ENCODE data around the gene CTIF.

Gene CTIF

GRCh38 chr18:48514786-48515185 is 24.0 kb upstream of the CTIF start:
- TF ChIP-seq POLR2AphosphoS5 (IDR thresholded peaks at IDR 0.05; ENCODE audit: borderline replicate concordance, low read depth, low read length) (no peak), FOXP2 (optimal IDR thresholded peaks at IDR 0.05; ENCODE audit: control extremely low read depth, extremely low read length, insufficient read depth) (no peak)
- no peak overlapping the region for H3K4me3 ChIP-seq
- H3K36me3 ChIP-seq (ENCODE audit: insufficient read depth, low read length), result no peaks in the 10 kb centered on the region
- H3K9me3 ChIP-seq (ENCODE audit: low read depth, low read length), result no peaks in the 10 kb centered on the region
- no peak for DNase-seq (ENCODE audit: low read depth, low spot score)
- no peak overlapping the region for H3K9ac ChIP-seq (ENCODE audit: insufficient read length)
- H3K27ac ChIP-seq, result no peak overlapping the region

DNA sequence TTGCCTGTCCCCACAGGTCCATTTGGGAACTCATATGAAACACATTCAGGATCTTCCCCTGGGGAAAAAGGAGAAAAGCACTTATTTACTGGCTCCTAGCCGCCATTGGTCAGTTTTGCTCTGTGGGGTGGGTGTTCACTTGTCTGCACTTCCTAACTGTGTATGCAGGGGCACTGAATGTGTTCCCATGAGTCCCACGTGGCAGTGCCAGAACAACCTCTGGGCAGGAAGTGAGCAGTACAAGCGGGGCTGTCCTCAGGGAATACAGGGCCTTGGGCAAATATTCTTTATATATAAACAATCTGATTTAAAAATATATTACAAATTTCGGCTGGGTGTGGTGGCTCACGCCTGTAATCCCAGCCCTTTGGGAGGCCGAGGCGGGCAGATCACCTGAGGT is 21.8 kb upstream of the CTIF start:
- Histone ChIP-seq H3K4me3 (no peak overlapping the region), H3K27ac (no peak overlapping the region), H3K36me3 (ENCODE audit: insufficient read depth, low read length) (no peaks in the 10 kb centered on the region), H3K9ac (ENCODE audit: insufficient read length) (no peak overlapping the region), H3K9me3 (ENCODE audit: low read depth, low read length) (no peaks in the 10 kb centered on the region)
- DNase-seq (ENCODE audit: low read depth, low spot score), result no peak
- TF ChIP-seq POLR2AphosphoS5 (IDR thresholded peaks at IDR 0.05; ENCODE audit: borderline replicate concordance, low read depth, low read length) (no peak), EZH2 (IDR thresholded peaks at IDR 0.05) (no peak), FOXP2 (optimal IDR thresholded peaks at IDR 0.05; ENCODE audit: control extremely low read depth, extremely low read length, insufficient read depth) (no peak)

DNA sequence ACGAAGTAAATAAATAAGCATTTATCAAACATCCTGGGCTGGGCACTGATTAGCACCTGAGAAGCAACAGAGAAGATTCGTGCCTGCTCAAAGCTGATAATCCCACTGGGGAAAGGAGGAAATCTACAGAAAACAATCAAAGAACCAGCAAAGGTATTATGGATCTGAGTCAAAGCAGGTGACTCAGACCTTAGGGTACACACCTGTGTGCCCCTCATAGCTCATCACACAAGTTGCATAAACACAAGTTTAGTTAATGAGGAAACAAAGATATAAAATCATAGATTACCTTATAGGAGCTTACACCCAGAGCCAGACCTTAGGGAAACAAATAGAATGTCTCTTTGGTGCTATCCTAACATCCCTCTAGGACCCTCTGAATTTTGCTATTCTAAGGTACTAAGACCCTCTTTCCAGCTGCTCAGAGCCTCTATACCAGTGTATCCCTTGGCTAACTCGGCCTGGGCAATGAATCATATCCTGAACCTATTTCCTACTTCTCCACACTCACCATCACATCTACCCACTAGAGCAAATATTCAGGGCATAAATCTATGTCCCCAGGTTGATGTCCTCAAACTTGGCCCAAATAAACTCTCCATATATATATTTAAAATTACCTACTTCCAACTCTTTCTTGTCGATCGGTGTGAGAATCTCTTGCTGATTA is 19.3 kb upstream of the CTIF start:
- Histone ChIP-seq H3K36me3 (ENCODE audit: insufficient read depth, low read length) (no peaks in the 10 kb centered on the region), H3K9ac (ENCODE audit: insufficient read length) (no peak overlapping the region), H3K27ac (no peak overlapping the region), H3K4me3 (no peak overlapping the region), H3K9me3 (ENCODE audit: low read depth, low read length) (no peaks in the 10 kb centered on the region)
- TF ChIP-seq FOXP2 (optimal IDR thresholded peaks at IDR 0.05; ENCODE audit: control extremely low read depth, extremely low read length, insufficient read depth), result no peak
- TF ChIP-seq POLR2AphosphoS5 (IDR thresholded peaks at IDR 0.05; ENCODE audit: borderline replicate concordance, low read depth, low read length), result no peak
- no peak for TF ChIP-seq EZH2 (IDR thresholded peaks at IDR 0.05)
- DNase-seq (ENCODE audit: low read depth, low spot score), result no peak

GRCh38 chr18:48521723-48522122 is 17.1 kb upstream of the CTIF start:
- Histone ChIP-seq H3K36me3 (ENCODE audit: insufficient read depth, low read length) (no peaks in the 10 kb centered on the region), H3K4me3 (no peak overlapping the region), H3K27ac (no peak overlapping the region), H3K9ac (ENCODE audit: insufficient read length) (no peak overlapping the region), H3K9me3 (ENCODE audit: low read depth, low read length) (no peaks in the 10 kb centered on the region)
- TF ChIP-seq EZH2 (IDR thresholded peaks at IDR 0.05) (no peak), FOXP2 (optimal IDR thresholded peaks at IDR 0.05; ENCODE audit: control extremely low read depth, extremely low read length, insufficient read depth) (no peak), POLR2AphosphoS5 (IDR thresholded peaks at IDR 0.05; ENCODE audit: borderline replicate concordance, low read depth, low read length) (no peak)
- DNase-seq (ENCODE audit: low read depth, low spot score), result no peak

DNA sequence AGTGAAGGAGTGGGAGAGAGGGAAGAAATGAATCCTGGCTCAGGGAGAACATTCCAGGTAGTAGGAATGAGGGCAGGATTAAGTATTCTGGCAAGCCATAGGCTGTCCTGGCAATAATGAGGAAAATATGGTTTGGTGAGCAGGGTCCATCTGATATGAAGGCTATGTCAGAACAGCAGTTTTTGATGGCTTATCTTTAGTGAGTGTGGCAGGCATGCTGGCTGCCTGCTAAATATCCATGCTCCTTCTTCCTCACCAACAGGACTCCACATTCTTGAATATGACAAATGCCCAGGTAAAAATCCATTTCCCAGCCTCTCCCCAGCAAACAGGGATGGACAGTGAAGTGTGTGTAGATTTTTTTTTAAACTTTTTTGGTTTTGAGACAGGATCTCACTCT is 13.2 kb upstream of the CTIF start:
- H3K9ac ChIP-seq (ENCODE audit: insufficient read length), result no peak overlapping the region
- no peaks in the 10 kb centered on the region for H3K36me3 ChIP-seq (ENCODE audit: insufficient read depth, low read length)
- H3K9me3 ChIP-seq (ENCODE audit: low read depth, low read length), result no peaks in the 10 kb centered on the region
- no peak overlapping the region for H3K27ac ChIP-seq
- H3K4me3 ChIP-seq, result no peak overlapping the region
- DNase-seq (ENCODE audit: low read depth, low spot score), result no peak
- TF ChIP-seq POLR2AphosphoS5 (IDR thresholded peaks at IDR 0.05; ENCODE audit: borderline replicate concordance, low read depth, low read length) (no peak), EZH2 (IDR thresholded peaks at IDR 0.05) (no peak), FOXP2 (optimal IDR thresholded peaks at IDR 0.05; ENCODE audit: control extremely low read depth, extremely low read length, insufficient read depth) (no peak)

DNA sequence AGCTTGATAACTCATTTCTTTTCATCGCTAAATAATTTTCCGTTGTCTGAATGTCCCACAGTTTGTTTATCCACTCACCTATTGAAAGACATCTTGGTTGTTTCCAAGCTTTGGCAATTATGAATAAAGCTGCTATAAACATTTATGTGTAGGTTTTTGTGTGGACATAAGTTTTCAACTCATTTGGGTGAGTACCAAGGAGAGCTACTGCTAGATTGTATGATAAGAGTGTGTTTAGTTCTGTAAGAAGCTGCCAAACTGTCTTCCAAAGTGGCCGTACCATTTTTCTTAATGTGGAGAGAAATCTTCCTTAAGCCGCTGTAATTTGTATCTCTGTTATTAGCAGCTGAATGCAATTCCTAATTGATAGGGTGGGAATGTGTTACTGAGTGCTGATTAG is 11.4 kb upstream of the CTIF start:
- H3K4me3 ChIP-seq, result no peak overlapping the region
- no peak for TF ChIP-seq FOXP2 (optimal IDR thresholded peaks at IDR 0.05; ENCODE audit: control extremely low read depth, extremely low read length, insufficient read depth)
- no peak for TF ChIP-seq POLR2AphosphoS5 (IDR thresholded peaks at IDR 0.05; ENCODE audit: borderline replicate concordance, low read depth, low read length)
- TF ChIP-seq EZH2 (IDR thresholded peaks at IDR 0.05), result no peak
- DNase-seq (ENCODE audit: low read depth, low spot score), result no peak
- H3K27ac ChIP-seq, result no peak overlapping the region
- no peaks in the 10 kb centered on the region for H3K9me3 ChIP-seq (ENCODE audit: low read depth, low read length)
- no peak overlapping the region for H3K9ac ChIP-seq (ENCODE audit: insufficient read length)
- H3K36me3 ChIP-seq (ENCODE audit: insufficient read depth, low read length), result no peaks in the 10 kb centered on the region

GRCh38 chr18:48528861-48529260 is 10.0 kb upstream of the CTIF start:
- TF ChIP-seq EZH2 (IDR thresholded peaks at IDR 0.05), result no peak
- no peak for TF ChIP-seq POLR2AphosphoS5 (IDR thresholded peaks at IDR 0.05; ENCODE audit: borderline replicate concordance, low read depth, low read length)
- TF ChIP-seq FOXP2 (optimal IDR thresholded peaks at IDR 0.05; ENCODE audit: control extremely low read depth, extremely low read length, insufficient read depth), result no peak
- no peak overlapping the region for H3K27ac ChIP-seq
- no peaks in the 10 kb centered on the region for H3K36me3 ChIP-seq (ENCODE audit: insufficient read depth, low read length)
- H3K4me3 ChIP-seq, result no peak overlapping the region
- DNase-seq (ENCODE audit: low read depth, low spot score), result no peak
- no peaks in the 10 kb centered on the region for H3K9me3 ChIP-seq (ENCODE audit: low read depth, low read length)
- H3K9ac ChIP-seq (ENCODE audit: insufficient read length), result no peak overlapping the region

DNA sequence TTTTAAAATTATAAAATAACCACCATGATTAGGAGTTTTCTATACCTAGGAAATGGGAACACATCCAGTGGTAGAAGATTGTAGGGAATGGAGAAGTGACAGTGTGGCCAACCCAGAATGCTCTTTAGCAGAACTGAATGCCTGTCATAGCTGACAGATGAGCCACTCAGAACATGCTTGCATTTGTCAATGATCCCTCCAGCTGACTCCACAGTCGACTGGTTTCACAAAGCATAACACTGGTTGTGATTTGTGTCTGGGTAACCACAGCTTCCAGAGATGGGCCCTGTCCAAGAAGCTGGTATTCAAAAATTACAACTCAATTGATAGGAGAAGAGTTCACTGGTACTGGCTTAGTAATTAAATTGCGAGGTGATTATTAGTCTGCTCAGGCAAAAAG is 9.0 kb upstream of the CTIF start:
- no peak for TF ChIP-seq EZH2 (IDR thresholded peaks at IDR 0.05)
- no peak for TF ChIP-seq FOXP2 (optimal IDR thresholded peaks at IDR 0.05; ENCODE audit: control extremely low read depth, extremely low read length, insufficient read depth)
- TF ChIP-seq POLR2AphosphoS5 (IDR thresholded peaks at IDR 0.05; ENCODE audit: borderline replicate concordance, low read depth, low read length), result no peak
- no peak overlapping the region for H3K4me3 ChIP-seq
- no peak for DNase-seq (ENCODE audit: low read depth, low spot score)
- no peak overlapping the region for H3K9ac ChIP-seq (ENCODE audit: insufficient read length)
- H3K9me3 ChIP-seq (ENCODE audit: low read depth, low read length), result no peaks in the 10 kb centered on the region
- no peaks in the 10 kb centered on the region for H3K36me3 ChIP-seq (ENCODE audit: insufficient read depth, low read length)
- H3K27ac ChIP-seq, result no peak overlapping the region
